COLO829 (cell line): ENCODE measurements around the gene NOTO.
A peak's percentile ranks its signal among the peaks of the same experiment; 100 is the strongest.

Experiments used
- DNase-seq: peaks from one replicate; pipeline ENCODE4 v3.0.0; 2012; ENCODE audit warnings: low spot score

Gene NOTO

GRCh38 chr2:73233932-73234832 is 31.8 kb downstream of the NOTO start, which contains the start of gene CCT7:
Gene CCT7 (plus strand): TSS chr2:73234308. CDS start chr2:73234379, 71 bp downstream.
- peak; percentile 86 for DNase-seq

- no peak for DNase-seq
Measured at GRCh38 chr2:73235315-73236028, 33.1 kb downstream of the NOTO start.

GRCh38 chr2:73237168-73237567 is 34.8 kb downstream of the NOTO start:
- no peak for DNase-seq

GRCh38 chr2:73238149-73238548 is 35.8 kb downstream of the NOTO start:
- DNase-seq = no peak

GRCh38 chr2:73238976-73239375 is 36.6 kb downstream of the NOTO start:
- no peak for DNase-seq

- DNase-seq = no peak
Measured at GRCh38 chr2:73239776-73240175, 37.4 kb downstream of the NOTO start.

GRCh38 chr2:73243884-73244570 is 41.7 kb downstream of the NOTO start:
- DNase-seq = peak; percentile 38

GRCh38 chr2:73244580-73244979 is 42.2 kb downstream of the NOTO start:
- DNase-seq = no peak

GRCh38 chr2:73246850-73247249 is 44.5 kb downstream of the NOTO start:
- no peak for DNase-seq

GRCh38 chr2:73249636-73250035 is 47.3 kb downstream of the NOTO start:
- no peak for DNase-seq

GRCh38 chr2:73250872-73251846 is 48.8 kb downstream of the NOTO start:
- no peak for DNase-seq

GRCh38 chr2:73252238-73253027 is 50.1 kb downstream of the NOTO start:
- DNase-seq = no peak

GRCh38 chr2:73253400-73253799 is 51.0 kb downstream of the NOTO start:
- no peak for DNase-seq

- no peak for DNase-seq
Measured at GRCh38 chr2:73253901-73254300, 51.5 kb downstream of the NOTO start.

GRCh38 chr2:73254343-73255006 is 52.1 kb downstream of the NOTO start:
- no peak for DNase-seq

GRCh38 chr2:73255007-73255644 is 52.8 kb downstream of the NOTO start:
- DNase-seq = no peak

- DNase-seq = no peak
Measured at GRCh38 chr2:73255907-73256617, 53.7 kb downstream of the NOTO start.

- DNase-seq = no peak
Measured at GRCh38 chr2:73256618-73256922, 54.2 kb downstream of the NOTO start.

- no peak for DNase-seq
Measured at GRCh38 chr2:73257021-73257420, 54.6 kb downstream of the NOTO start.
